ENCODE data around the gene P4HA2.

P4HA2 gene

DNA sequence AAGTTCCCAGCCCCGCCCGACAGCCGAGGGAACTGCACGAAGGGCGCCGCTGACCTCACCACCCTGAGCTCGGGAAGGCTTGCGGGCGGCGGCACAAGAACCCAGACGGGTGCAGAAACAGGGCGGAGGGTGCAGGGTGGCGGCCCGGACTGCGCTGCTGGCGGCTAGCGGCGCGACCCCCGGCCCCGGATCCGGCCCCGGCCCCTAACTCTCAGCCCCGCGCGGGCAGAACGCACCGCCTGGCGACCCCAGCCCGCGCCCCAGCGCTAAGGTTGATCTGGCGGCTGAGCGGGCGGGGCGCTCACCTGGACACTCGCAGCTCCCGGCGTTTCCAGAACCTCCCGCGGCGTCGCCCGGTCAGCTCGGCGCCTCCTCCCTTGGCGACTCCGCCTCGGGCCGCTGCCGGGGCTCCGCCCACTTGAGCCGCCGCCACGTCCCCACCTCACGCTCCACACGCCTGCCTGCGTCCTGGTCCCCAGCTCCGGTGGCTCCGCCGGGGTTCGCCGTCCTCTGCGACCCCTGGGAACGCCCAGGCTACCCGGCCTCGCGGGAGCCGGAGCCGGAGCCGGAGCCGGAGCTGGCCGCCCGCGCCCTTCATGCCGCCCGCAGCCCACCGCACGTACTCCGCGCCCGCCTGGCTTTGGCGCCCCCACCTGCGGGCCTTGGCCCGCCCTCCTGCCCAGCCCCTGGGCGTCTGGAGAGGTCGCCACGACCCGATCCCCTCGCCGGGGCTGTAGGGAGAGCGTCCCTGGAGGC lies at the start of gene P4HA2:
TSS of gene P4HA2 (minus strand) at position 369 of the 756 bp plus-strand sequence. CDS start 9,227 bp downstream, outside the sequence.
- DNase-seq: peak; percentile 44

DNA sequence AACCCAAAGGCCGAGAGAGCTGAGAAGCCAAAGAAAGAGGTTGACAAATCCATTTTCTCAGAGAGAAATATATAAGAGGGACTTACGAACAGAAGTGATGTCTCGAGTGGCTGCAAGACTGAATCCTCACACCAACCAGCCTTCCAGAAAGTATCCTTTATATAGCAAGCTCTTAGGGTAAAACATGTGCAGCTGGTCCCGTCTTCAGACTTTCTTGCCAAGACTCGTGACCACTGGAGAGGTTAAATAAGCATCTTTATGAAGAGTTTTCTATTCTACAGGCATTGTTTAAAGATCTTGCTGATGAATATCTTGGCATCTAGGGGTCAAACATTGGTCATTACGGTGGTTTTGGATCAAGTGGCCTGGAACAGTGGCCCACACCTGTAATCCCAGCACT lies 49.6 kb upstream of the P4HA2 start:
- no peak for DNase-seq

DNA sequence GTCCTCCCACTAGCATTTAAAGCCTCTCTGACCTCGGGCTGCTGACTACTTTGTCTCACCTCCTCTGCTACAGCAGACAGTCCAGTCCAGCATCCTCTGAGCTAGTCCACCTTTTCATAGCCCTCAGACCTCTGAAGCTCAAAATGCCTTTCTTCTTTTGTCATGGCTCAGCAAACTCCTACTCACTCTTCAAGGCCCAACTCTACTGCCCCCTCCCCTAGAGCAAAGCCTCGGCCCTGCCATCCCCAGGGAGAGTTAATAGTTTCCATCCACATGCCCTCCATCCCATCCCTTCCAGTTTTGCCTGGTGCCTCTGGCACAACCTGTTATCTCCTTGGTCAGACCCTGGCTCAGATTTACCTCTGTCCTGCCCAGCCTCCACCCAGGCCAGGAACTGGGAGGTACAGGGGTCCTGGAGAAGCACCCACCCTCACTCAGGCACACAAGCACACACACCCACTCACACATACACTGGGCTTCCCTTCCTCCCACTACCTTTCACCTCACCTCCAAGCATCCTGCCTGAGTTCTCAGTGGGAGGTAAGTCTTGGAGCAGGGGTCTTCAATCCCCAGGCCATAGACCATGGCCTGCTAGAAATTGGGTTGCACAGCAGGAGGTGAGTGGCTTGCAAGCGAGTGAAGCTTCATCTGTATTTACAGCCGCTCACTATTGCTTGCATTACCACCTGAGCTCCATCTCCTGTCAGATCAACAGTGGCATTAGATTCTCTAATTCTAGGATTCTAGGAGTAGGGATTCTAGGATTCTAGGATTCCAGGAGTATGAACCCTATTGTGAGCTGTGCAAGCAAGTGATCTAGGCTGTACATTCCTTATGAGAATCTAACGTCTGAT lies 47.9 kb upstream of the P4HA2 start:
- no peak for DNase-seq

DNA sequence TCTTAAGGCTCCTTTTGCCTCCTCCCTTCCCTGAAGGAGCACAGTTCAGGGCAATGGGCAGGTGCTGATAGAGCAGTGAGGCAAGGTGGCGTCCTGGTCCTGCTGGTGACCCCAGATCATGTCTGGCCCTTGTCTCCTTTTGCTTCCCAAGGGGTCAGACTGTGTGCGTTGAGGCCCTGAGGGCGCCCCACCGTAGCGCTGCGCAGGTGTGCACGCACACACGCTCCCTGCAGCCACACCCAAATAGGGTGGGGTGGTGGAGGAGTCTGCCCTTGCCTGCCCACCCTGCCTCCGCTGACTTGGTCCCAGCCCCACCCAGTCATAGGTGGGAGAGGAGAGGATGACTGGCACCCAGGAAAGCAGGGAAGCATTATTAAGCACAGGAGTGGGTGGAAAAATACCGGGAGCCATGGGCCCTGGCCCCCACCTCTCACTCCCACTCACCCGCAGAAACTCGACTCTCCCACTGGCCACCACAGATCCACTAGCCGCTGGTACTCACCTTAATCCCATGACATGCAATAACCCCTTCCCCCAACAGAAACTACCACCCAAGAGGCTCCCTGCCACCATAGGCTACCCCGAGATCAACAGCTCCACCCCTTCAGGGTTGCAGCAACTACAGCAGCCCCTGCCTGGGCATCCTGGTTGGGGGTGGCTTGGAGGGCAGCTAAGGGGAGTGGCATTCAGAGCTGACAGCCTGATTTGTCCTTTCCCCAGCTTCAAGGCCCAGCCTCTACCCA lies 46.6 kb upstream of the P4HA2 start:
- DNase-seq: no peak

DNA sequence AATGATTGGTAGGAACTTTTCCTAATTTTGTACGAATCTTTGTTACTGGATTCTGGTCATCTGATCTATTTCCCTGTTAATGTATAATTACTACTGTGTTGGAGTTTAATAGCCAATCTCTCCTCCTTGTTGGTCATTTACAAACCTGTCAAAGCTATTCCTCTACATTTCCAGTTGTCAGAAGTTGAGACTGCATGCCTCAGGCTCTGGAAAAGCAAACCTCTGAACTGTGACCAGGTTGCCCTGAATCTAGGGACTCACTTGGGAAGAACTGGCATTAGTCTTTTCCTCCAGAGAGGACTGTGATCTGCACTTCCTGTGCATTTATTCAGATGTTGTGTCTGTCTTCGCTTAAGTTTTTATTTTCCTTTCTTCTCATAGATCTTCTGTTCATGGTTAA lies 46.0 kb upstream of the P4HA2 start:
- DNase-seq: no peak

DNA sequence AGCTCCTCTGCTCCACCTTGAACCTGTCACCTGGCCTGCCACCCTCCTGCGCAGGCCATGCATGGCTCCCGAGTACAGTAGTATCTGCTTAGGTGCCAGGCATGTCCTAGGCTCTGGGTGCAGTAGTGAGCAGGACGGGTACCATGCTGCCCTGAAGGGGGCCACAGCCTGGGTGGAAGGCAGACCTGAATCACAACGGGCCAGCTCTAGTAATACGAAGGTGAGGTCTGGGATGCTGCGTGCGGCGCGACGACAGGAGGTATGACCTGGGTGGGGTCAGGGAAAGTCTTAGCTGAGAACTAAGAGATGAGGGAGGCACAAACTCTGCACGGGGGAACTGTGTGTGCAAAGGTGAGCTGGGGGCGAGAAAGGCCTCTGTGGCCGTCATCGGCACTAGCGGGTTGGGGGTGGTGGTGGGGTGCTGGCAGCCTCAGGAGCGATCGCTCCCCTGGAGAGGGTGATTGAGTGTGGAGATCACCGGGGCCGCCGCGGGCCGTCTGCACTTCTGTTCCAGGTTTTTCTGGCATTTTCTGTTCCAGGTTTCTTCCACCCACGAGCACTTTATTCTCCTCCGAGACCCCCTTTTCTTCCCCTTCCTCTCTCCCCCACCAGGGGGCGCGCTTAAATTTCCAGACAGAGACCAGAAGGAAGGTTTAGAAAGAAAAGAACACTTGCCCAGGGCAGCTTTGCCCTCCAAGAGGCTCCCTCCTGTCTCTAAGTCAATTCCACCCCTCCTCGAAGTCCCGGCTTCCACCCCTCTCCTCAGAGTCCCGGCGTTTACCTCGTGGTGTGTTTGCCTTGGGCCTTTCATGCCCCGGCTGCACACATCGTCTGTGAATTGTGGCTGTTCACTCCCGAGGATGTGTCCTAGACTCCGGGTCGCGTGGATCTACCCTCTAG lies 44.9 kb upstream of the P4HA2 start:
- DNase-seq: peak; percentile 55

DNA sequence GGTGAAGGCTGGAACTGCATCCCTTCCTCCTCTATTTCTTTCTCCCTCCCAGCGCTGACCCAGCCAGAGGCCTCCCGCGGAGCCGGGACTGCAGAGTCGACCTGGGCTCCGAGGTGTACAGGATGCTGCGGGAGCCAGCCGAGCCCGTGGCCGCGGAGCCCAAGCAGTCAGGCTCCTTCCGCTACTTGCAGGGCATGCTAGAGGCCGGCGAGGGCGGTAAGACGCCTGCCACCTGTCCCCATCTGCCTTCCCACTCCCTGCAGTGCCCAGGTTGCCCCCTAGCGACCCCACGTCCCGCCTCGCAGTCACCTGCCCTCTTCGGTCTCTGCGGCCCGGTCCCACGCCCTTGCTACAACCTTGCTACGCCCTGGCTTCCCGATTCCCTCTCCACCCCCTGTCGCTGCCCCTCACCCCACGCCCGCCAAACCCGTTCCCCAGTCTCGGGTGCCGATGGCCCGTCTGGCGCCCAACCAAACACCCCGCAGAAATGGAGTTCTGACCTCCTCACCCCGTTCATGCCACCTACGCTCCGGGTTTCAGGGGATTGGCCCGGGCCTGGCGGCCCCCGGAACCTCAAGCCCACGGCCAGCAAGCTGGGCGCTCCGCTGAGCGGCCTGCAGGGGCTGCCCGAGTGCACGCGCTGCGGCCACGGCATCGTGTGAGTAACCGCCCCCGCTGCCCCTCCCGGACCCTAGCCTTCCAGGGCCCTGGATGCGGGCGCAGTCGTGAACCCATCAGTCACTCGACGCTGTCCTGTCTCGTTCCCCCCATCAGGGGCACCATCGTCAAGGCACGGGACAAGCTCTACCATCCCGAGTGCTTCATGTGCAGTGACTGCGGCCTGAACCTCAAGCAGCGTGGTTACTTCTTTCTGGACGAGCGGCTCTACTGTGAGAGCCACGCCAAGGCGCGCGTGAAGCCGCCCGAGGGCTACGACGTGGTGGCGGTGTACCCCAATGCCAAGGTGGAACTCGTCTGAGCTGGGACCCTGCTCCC lies 43.9 kb upstream of the P4HA2 start:
- no peak for DNase-seq

DNA sequence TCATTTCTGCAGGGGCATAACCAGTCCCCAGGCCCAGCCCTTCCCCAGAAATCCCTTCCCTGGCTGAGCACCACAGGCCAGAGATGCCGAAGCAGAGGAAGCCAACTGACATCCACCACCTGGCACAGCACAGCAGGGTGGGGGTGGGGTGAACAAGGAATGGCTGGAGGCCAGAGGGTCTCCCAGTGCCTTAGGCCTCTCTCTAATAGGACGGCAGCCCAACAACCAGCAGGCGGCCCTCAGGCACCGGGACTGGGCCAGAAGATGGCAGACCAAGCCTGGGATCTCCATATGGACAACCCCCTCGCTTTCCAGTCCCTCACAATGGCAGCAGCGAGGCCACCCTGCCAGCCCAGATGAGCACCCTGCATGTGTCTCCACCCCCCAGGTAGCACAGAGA lies 43.1 kb upstream of the P4HA2 start:
- DNase-seq: no peak

DNA sequence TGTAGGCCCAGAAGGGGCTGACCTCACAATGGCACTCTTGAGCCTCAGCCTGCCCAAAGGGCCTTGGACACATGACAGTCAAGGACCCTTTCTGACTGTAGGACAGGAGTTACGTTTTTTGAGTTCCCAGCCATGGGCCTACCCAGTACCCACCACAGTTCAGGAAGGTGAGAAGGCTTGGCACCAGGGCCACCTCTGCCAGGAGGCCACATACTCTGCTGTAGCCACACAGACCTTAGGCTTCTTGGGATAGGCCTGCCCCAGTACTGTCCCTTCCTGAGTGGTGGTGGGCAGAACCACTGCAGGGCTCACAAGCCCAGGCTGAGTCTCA lies 42.6 kb upstream of the P4HA2 start:
- no peak for DNase-seq

DNA sequence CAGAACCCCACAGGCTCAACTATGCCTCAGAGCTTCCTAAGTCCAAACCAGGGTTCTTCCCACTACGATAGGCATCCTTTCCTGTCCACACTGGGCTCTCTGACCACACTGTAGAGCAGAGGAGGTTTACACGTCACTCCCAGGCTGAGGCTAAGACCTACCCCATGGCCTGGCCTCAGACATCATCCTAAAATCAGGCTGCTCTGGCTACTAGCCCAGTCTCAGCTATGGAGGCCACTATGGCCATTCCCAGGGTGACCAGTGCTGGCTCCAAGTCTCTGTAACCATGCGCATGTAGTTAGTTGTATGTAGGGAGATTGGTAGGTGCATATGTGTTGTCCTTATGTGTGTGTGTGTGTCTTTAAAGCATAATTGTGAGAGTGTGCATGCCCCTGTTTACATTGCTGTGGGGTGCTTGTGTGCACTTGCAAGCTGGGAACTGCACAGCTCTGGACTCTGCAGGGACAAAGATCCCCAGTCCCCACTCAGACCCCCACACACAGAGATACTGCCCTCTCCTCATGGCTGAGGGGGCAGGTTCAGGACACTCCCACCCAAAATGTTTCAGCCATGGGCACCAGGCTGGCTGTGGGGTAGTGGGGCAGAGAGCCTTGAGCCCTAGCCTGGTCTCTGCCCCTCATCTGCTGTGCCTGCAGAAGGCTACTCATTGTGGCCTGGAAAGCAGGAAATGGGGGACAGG lies 42.1 kb upstream of the P4HA2 start:
- no peak for DNase-seq

DNA sequence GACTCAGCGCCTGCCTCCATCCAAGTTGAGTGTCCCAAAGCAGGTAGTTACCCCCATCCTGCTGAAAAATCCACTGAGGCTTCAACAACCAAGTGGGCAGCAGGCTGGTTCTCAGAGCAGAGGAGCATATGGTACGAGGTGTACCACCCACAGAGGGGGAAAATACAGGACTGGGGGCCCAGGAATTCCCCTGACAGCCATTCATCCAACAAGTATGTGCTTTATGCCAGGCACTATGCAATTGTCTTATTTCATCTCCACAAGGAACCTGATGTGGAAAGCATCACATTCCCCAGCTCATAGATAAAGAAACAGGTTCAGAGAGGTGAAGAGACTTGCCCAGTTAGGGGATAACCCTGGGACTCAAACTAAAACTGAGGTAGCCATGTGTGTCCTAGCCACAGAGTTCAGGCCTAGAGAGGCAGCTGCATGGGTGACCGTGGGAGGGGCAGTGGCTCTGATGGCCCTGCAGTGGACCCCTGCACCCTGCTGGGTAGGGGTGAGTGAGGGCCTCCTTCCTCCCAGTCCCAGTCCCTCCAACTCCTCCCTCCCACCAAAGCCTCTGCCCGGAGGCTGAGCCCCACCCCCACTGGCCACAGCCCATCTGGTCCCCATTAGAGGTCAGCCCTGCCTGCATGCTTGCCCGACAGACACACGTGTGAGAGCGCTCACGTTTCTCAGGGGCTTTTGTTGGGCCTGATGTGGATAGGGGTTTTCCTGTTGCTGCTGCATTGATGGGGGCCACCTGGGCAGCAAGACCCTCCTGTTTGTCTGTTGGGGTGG lies 41.3 kb upstream of the P4HA2 start:
- DNase-seq: no peak

DNA sequence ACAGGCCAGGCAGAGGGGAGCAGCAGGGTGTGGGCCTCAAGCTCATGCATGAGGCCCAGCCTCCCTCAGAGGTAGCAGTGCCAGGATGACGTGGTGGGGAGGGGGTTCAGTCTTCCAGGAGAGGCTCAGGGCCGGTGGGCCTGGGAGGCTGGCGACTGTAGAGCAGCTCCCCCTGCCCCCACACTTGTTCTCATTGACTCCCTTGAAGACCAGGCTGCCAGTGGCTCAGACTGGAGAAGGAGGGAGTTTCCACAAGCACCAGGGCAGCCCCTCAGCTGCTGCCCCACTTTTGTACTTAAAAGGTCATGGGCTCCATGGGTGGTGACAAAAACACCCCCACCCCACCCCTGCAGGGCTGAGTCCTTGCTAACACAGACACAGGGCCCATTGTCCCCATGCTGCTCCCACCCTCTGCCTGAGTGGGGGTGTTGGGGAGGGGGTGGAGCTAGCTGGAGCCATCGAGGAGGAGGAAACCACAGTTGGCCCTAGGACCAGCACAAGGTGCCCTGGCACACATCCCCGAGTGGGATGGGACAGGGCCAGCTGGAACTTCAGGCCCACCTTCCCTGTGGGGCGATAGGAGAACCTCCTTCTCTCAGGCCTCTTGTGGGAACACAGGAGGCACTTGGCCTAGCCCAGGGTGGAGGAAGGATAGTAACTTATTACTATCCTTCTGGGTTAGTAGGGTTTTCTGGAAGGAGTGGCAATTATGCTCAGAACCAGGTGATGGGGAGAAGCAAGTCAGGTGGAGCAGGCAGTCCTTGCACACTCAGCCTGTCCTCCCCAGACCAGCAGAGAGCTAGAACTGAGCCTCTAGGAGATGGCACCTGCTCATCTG lies 40.5 kb upstream of the P4HA2 start:
- no peak for DNase-seq

DNA sequence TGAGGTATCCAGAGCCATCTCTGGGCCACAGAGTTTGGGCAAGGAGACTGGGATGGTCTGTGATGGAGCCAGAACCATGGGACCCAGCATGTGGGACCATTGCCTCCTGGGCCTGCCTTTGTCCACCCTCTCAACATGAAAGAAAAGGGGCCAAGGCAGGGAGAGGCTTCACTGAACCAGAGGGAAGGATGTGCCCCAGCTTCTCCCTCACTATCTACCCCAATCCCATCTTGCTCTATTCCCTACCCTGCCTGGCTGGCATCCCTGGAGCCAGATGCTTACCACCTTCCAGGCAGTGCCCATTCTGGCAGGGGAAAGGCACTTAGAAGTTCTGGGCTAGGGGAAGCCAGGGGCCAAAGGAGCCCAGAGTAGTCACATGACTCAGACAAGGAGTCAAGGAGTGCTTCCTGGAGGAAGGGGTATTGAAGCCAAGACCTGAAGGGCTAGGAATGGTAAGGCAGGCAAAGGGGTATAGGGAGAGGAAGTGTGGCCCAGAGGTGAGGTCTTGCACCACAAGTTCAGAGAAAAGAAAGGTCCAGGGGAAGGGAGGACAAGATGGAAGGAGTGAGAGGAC lies 39.6 kb upstream of the P4HA2 start:
- no peak for DNase-seq

DNA sequence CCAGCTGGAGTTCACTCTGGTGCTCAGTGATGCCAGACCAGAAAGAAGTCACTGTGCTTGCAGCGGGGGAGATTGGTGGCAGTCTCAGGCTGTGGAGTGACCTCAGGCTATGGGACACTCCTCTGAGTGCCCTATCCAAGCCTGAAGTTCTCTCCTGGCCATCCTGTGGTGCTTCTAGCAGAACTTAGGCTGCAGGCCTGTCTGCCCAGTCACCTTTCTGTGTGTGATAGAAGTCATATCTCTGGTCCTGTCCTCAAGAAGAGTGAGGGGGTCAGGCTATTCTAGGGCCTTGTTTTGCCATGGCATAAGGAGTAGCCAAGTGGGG lies 39.1 kb upstream of the P4HA2 start:
- no peak for DNase-seq

DNA sequence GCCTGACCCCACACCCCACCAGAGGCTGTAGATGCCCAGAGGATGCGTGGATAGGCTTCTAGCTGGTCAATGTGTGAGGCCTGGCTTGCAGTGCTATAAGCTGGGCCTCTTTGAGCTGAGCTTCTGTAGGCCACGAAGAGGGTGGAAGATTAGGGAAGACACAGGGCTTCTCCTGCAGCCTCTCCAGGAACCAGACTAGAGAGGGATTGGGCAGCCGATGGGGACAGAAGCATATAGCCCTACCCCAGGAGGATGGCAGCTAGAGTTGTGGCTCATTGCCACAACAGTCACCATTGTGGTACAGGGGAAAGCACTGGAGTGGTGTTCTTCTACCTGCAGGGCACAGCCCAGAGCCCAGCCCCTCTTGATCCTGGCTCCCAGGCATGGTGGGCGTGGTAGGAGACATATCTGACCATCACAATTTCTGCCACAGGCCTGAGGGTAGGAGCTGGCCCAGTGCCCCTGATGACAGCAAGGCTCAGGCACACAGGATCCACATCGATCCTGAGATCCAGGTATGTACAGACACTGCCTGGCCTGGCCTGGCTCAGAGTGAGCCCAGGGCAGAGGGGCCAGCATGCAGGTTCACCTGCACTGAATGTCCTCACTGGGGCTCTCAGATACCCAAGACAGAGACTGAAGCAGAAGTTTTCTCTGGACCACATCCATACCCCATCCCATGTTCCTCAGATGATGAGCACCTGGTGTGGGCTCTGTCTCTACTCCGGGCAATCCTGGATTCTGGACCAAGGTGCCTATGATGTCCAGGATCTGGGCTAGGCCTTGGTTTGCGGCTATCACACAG lies 38.6 kb upstream of the P4HA2 start:
- no peak for DNase-seq

DNA sequence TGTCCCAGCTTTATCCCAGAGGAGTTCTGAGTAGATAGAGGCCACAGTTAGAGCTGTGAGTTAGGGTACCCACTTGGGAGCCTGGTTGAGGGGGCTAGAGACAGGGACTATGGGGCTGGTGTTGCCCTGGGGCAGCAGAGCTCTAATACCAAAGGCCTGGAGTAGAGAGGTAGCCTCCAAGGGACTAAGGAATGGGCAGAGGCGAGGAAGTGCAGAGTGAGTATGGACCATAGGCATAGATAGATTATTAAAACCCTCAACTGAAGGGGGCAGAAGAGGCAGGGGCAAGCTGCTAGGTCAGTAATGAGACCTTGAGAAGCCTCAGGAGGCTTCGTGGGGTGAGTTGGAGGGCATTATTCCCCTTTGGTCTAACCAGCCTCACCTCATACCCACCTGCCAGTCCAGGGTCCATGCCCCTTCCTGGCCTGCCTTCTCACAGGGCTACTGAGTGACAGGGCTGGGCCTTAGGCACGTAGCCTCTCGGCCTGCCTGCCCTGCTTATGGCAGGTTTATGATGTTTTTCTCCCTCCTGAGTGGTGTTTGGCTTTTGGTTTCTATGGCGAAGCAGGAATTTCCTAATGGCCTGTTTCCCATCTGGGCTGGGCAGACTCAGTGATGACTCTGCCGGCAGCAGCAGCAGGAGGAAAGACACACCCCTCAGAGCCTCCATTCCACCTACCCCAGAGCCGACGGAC lies 37.8 kb upstream of the P4HA2 start:
- peak; percentile 40 for DNase-seq

All from NCI-H748 treated with DMSO at 0.1 percent for 48 hours (cell line).